NCI-H146 treated with DMSO at 0.1 percent for 48 hours (cell line): ENCODE measurements around the gene AP3S1.

ENCODE experiments used
- DNase-seq: peaks from one replicate; lab custom pipeline; 2025; ENCODE audit not compliant: unreplicated experiment; lab: John Stamatoyannopoulos, UW

AP3S1 gene

GRCh38 chr5:115936031-115936430, 94.3 kb downstream of the AP3S1 start:
- no peak for DNase-seq

- no peak for DNase-seq
These were observed 97.3 kb downstream of the AP3S1 start for GRCh38 chr5:115939059-115939458.

GRCh38 chr5:115940080-115940810, 98.5 kb downstream of the AP3S1 start:
- DNase-seq = no peak

GRCh38 chr5:115941051-115941675, 99.4 kb downstream of the AP3S1 start:
- DNase-seq = no peak

GRCh38 chr5:115944501-115944900, 102.8 kb downstream of the AP3S1 start:
- DNase-seq = no peak

- no peak for DNase-seq
These were observed 104.9 kb downstream of the AP3S1 start for GRCh38 chr5:115946655-115947054.

- DNase-seq = no peak
These were observed 105.5 kb downstream of the AP3S1 start for GRCh38 chr5:115947260-115947659.

- no peak for DNase-seq
These were observed 106.4 kb downstream of the AP3S1 start for GRCh38 chr5:115948091-115948534.

- no peak for DNase-seq
These were observed 107.4 kb downstream of the AP3S1 start for GRCh38 chr5:115949096-115949495.

GRCh38 chr5:115952588-115952987, 110.9 kb downstream of the AP3S1 start:
- DNase-seq = no peak

- no peak for DNase-seq
These were observed 112.4 kb downstream of the AP3S1 start for GRCh38 chr5:115954144-115954543.

GRCh38 chr5:115956957-115957356, 115.2 kb downstream of the AP3S1 start:
- DNase-seq = no peak

- DNase-seq = no peak
These were observed 119.9 kb downstream of the AP3S1 start for GRCh38 chr5:115961381-115962238.

- DNase-seq = no peak
These were observed 120.5 kb downstream of the AP3S1 start, which contains the start of gene LVRN for GRCh38 chr5:115962239-115962564. Gene LVRN, plus strand, starts transcription at chr5:115962475. Its CDS starts 143 bp downstream, at chr5:115962618.

GRCh38 chr5:115962565-115963402, 121.0 kb downstream of the AP3S1 start:
- DNase-seq = no peak

GRCh38 chr5:115963566-115963965, 121.8 kb downstream of the AP3S1 start:
- DNase-seq = no peak
